Measurements from ENCODE around the gene S1PR1. TPM values are rescaled to one million over a fixed set of nuclear protein-coding genes. Genes with fewer than 3 reads are reported as not detected.

S1PR1 gene
- total RNA-seq, 1 donor from 2014 or later = 0.29 TPM

GRCh38 chr1:101280049-101280592 is 43.3 kb downstream of the S1PR1 start:
- H3K4me3 ChIP-seq (ENCODE audit: low read depth, low read length) = no peak overlapping the region
- no peak for TF ChIP-seq CTCF (conservative IDR thresholded peaks at IDR 0.05; ENCODE audit: low read depth, low read length)
- no peak for DNase-seq (ENCODE audit: low read depth)

GRCh38 chr1:101280942-101281654 is 44.3 kb downstream of the S1PR1 start:
- TF ChIP-seq CTCF (conservative IDR thresholded peaks at IDR 0.05; ENCODE audit: low read depth, low read length) = no peak
- no peak overlapping the region for H3K4me3 ChIP-seq (ENCODE audit: low read depth, low read length)
- DNase-seq (ENCODE audit: low read depth) = no peak

GRCh38 chr1:101281751-101282150 is 44.9 kb downstream of the S1PR1 start:
- H3K4me3 ChIP-seq (ENCODE audit: low read depth, low read length) = no peak overlapping the region
- DNase-seq (ENCODE audit: low read depth) = no peak
- TF ChIP-seq CTCF (conservative IDR thresholded peaks at IDR 0.05; ENCODE audit: low read depth, low read length) = no peak

GRCh38 chr1:101282314-101283038 is 45.7 kb downstream of the S1PR1 start:
- no peak for TF ChIP-seq CTCF (conservative IDR thresholded peaks at IDR 0.05; ENCODE audit: low read depth, low read length)
- H3K4me3 ChIP-seq (ENCODE audit: low read depth, low read length) = no peak overlapping the region
- no peak for DNase-seq (ENCODE audit: low read depth)

GRCh38 chr1:101283443-101283842 is 46.6 kb downstream of the S1PR1 start:
- no peak overlapping the region for H3K4me3 ChIP-seq (ENCODE audit: low read depth, low read length)
- DNase-seq (ENCODE audit: low read depth) = no peak
- TF ChIP-seq CTCF (conservative IDR thresholded peaks at IDR 0.05; ENCODE audit: low read depth, low read length) = no peak

GRCh38 chr1:101284021-101284420 is 47.2 kb downstream of the S1PR1 start:
- DNase-seq (ENCODE audit: low read depth) = no peak
- TF ChIP-seq CTCF (conservative IDR thresholded peaks at IDR 0.05; ENCODE audit: low read depth, low read length) = no peak
- no peak overlapping the region for H3K4me3 ChIP-seq (ENCODE audit: low read depth, low read length)
